Measurements from ENCODE around the gene SEC16A. TPM values are rescaled to one million over a fixed set of nuclear protein-coding genes. Genes with fewer than 3 reads are reported as not detected.

SEC16A gene
- total RNA-seq, 1 donor from 2014 or later: 94.5 TPM

- DNase-seq (ENCODE audit: low read depth) (no peak), FAIRE-seq (no peak)
- no peak overlapping the region for H3K27ac Mint-ChIP-seq (ENCODE audit: unreplicated experiment)
- TF ChIP-seq, protein P1, sequence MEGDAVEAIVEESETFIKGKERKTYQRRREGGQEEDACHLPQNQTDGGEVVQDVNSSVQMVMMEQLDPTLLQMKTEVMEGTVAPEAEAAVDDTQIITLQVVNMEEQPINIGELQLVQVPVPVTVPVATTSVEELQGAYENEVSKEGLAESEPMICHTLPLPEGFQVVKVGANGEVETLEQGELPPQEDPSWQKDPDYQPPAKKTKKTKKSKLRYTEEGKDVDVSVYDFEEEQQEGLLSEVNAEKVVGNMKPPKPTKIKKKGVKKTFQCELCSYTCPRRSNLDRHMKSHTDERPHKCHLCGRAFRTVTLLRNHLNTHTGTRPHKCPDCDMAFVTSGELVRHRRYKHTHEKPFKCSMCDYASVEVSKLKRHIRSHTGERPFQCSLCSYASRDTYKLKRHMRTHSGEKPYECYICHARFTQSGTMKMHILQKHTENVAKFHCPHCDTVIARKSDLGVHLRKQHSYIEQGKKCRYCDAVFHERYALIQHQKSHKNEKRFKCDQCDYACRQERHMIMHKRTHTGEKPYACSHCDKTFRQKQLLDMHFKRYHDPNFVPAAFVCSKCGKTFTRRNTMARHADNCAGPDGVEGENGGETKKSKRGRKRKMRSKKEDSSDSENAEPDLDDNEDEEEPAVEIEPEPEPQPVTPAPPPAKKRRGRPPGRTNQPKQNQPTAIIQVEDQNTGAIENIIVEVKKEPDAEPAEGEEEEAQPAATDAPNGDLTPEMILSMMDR (IDR thresholded peaks at IDR 0.05; ENCODE audit: insufficient read depth, low read depth, low read length): no peak
- TF ChIP-seq EZH2 (IDR thresholded peaks at IDR 0.05; ENCODE audit: insufficient read depth, low read length): no peak
- H3K9me3 ChIP-seq (ENCODE audit: insufficient read depth, low read depth, low read length): no peaks in the 10 kb centered on the region
- no peaks in the 10 kb centered on the region for H3K27me3 ChIP-seq (ENCODE audit: insufficient read depth, low read length)
- no peak overlapping the region for H3K9ac ChIP-seq (ENCODE audit: low read length)
- no peaks in the 10 kb centered on the region for H3K79me2 ChIP-seq (ENCODE audit: insufficient read depth, low read length)
- H3K36me3 ChIP-seq (ENCODE audit: insufficient read depth, low read length): no peaks in the 10 kb centered on the region
- no peak overlapping the region for H3K4me2 ChIP-seq (ENCODE audit: low read length)
- H3K36me3 Mint-ChIP-seq (ENCODE audit: low read depth, unreplicated experiment): peaks cover 2% of the 10 kb centered on the region
- no peak overlapping the region for H3K4me3 ChIP-seq (ENCODE audit: insufficient read depth, low read depth, low read length)
- H3K4me3 Mint-ChIP-seq (ENCODE audit: unreplicated experiment): no peak overlapping the region
- H3K27ac ChIP-seq (ENCODE audit: low read depth, low read length): no peak overlapping the region
- H3K4me1 ChIP-seq (ENCODE audit: insufficient read depth, low read length): no peaks in the 10 kb centered on the region
- H3K9me3 Mint-ChIP-seq (ENCODE audit: unreplicated experiment): no peaks in the 10 kb centered on the region
- no peaks in the 10 kb centered on the region for H3K4me1 Mint-ChIP-seq (ENCODE audit: low read depth, unreplicated experiment)
- peaks cover 8% of the 10 kb centered on the region for H4K20me1 ChIP-seq (ENCODE audit: insufficient read depth, low read length)
- H2AFZ ChIP-seq (ENCODE audit: low read depth, low read length): no peak overlapping the region
- no peaks in the 10 kb centered on the region for H3K27me3 Mint-ChIP-seq (ENCODE audit: low read depth, unreplicated experiment)
These were observed 31.3 kb upstream of the SEC16A start for GRCh38 chr9:136514022-136514714.

- Histone ChIP-seq H3K79me2 (ENCODE audit: insufficient read depth, low read length) (no peaks in the 10 kb centered on the region), H3K27me3 (ENCODE audit: insufficient read depth, low read length) (no peaks in the 10 kb centered on the region), H3K4me1 (ENCODE audit: insufficient read depth, low read length) (no peaks in the 10 kb centered on the region), H4K20me1 (ENCODE audit: insufficient read depth, low read length) (peaks cover 8% of the 10 kb centered on the region), H3K4me2 (ENCODE audit: low read length) (no peak overlapping the region), H3K4me3 (ENCODE audit: insufficient read depth, low read depth, low read length) (no peak overlapping the region), H3K9ac (ENCODE audit: low read length) (no peak overlapping the region), H3K36me3 (ENCODE audit: insufficient read depth, low read length) (no peaks in the 10 kb centered on the region), H3K9me3 (ENCODE audit: insufficient read depth, low read depth, low read length) (no peaks in the 10 kb centered on the region), H3K27ac (ENCODE audit: low read depth, low read length) (no peak overlapping the region), H2AFZ (ENCODE audit: low read depth, low read length) (no peak overlapping the region)
- H3K27me3 Mint-ChIP-seq (ENCODE audit: low read depth, unreplicated experiment): no peaks in the 10 kb centered on the region
- no peak overlapping the region for H3K27ac Mint-ChIP-seq (ENCODE audit: unreplicated experiment)
- no peak for FAIRE-seq
- peaks cover 2% of the 10 kb centered on the region for H3K36me3 Mint-ChIP-seq (ENCODE audit: low read depth, unreplicated experiment)
- no peak for TF ChIP-seq EZH2 (IDR thresholded peaks at IDR 0.05; ENCODE audit: insufficient read depth, low read length)
- TF ChIP-seq, protein P1 (IDR thresholded peaks at IDR 0.05; ENCODE audit: insufficient read depth, low read depth, low read length): no peak
- no peak overlapping the region for H3K4me3 Mint-ChIP-seq (ENCODE audit: unreplicated experiment)
- no peak for DNase-seq (ENCODE audit: low read depth)
- no peaks in the 10 kb centered on the region for H3K9me3 Mint-ChIP-seq (ENCODE audit: unreplicated experiment)
- H3K4me1 Mint-ChIP-seq (ENCODE audit: low read depth, unreplicated experiment): no peaks in the 10 kb centered on the region
These were observed 30.4 kb upstream of the SEC16A start for GRCh38 chr9:136513191-136513590.

- Mint-ChIP-seq H3K27me3 (ENCODE audit: low read depth, unreplicated experiment) (no peaks in the 10 kb centered on the region), H3K4me3 (ENCODE audit: unreplicated experiment) (no peak overlapping the region), H3K9me3 (ENCODE audit: unreplicated experiment) (no peaks in the 10 kb centered on the region), H3K27ac (ENCODE audit: unreplicated experiment) (no peak overlapping the region), H3K36me3 (ENCODE audit: low read depth, unreplicated experiment) (peaks cover 2% of the 10 kb centered on the region), H3K4me1 (ENCODE audit: low read depth, unreplicated experiment) (no peaks in the 10 kb centered on the region)
- Histone ChIP-seq H3K36me3 (ENCODE audit: insufficient read depth, low read length) (no peaks in the 10 kb centered on the region), H3K9me3 (ENCODE audit: insufficient read depth, low read depth, low read length) (no peaks in the 10 kb centered on the region), H4K20me1 (ENCODE audit: insufficient read depth, low read length) (peaks cover 10% of the 10 kb centered on the region), H3K9ac (ENCODE audit: low read length) (no peak overlapping the region), H3K4me2 (ENCODE audit: low read length) (no peak overlapping the region), H3K27me3 (ENCODE audit: insufficient read depth, low read length) (no peaks in the 10 kb centered on the region), H3K4me3 (ENCODE audit: insufficient read depth, low read depth, low read length) (no peak overlapping the region), H2AFZ (ENCODE audit: low read depth, low read length) (no peak overlapping the region), H3K4me1 (ENCODE audit: insufficient read depth, low read length) (no peaks in the 10 kb centered on the region), H3K27ac (ENCODE audit: low read depth, low read length) (no peak overlapping the region), H3K79me2 (ENCODE audit: insufficient read depth, low read length) (no peaks in the 10 kb centered on the region)
- no peak for FAIRE-seq
- TF ChIP-seq EZH2 (IDR thresholded peaks at IDR 0.05; ENCODE audit: insufficient read depth, low read length): no peak
- TF ChIP-seq, protein P1 (IDR thresholded peaks at IDR 0.05; ENCODE audit: insufficient read depth, low read depth, low read length): no peak
- DNase-seq (ENCODE audit: low read depth): no peak
These were observed 29.8 kb upstream of the SEC16A start for GRCh38 chr9:136512651-136513071.
